HPDE6-E6E7 (cell line): ENCODE results near the gene ADIPOR1.
"Not testable (repeated sequence)": the region's sequence is repeated elsewhere in the genome, so short reads cannot be mapped to it uniquely, and the experiment has no call there.

Source experiments
- DNase-seq: peaks from one replicate; pipeline ENCODE4 v3.0.0; 2011; ENCODE audit warnings: missing footprints; ENCODE audit errors: extremely low spot score

Gene ADIPOR1

GRCh38 chr1:202957733-202958543, at the start of gene ADIPOR1:
Gene ADIPOR1 (minus strand): TSS chr1:202958312. CDS start chr1:202951070, 7,242 bp downstream.
- DNase-seq = peak; percentile 87

- DNase-seq = peak; percentile 96
Observed at GRCh38 chr1:203006948-203007871, 49.1 kb upstream of the ADIPOR1 start, which contains the start of gene TMEM183A. Gene TMEM183A (plus strand): TSS chr1:203007374. CDS start chr1:203007466, 92 bp downstream.

- DNase-seq = not testable (repeated sequence)
Observed at GRCh38 chr1:203005395-203006142, 47.5 kb upstream of the ADIPOR1 start.

GRCh38 chr1:203002951-203003350, 44.8 kb upstream of the ADIPOR1 start:
- no peak for DNase-seq

- DNase-seq = no peak
Observed at GRCh38 chr1:203001986-203002385, 43.9 kb upstream of the ADIPOR1 start.

GRCh38 chr1:203000217-203000944, 42.3 kb upstream of the ADIPOR1 start:
- DNase-seq = no peak

GRCh38 chr1:202998836-202999750, 41.0 kb upstream of the ADIPOR1 start:
- DNase-seq = peak; percentile 9

- DNase-seq = no peak
Observed at GRCh38 chr1:202994756-202995155, 36.6 kb upstream of the ADIPOR1 start.

- no peak for DNase-seq
Observed at GRCh38 chr1:202991112-202991511, 33.0 kb upstream of the ADIPOR1 start.

- no peak for DNase-seq
Observed at GRCh38 chr1:202989879-202990278, 31.8 kb upstream of the ADIPOR1 start.

GRCh38 chr1:202987922-202988583, 29.9 kb upstream of the ADIPOR1 start:
- DNase-seq = no peak

GRCh38 chr1:202987255-202987654, 29.1 kb upstream of the ADIPOR1 start:
- no peak for DNase-seq

- DNase-seq = not testable (repeated sequence)
Observed at GRCh38 chr1:202986120-202986519, 28.0 kb upstream of the ADIPOR1 start.

- DNase-seq = no peak
Observed at GRCh38 chr1:202982715-202983430, 24.8 kb upstream of the ADIPOR1 start.

- no peak for DNase-seq
Observed at GRCh38 chr1:202981939-202982338, 23.8 kb upstream of the ADIPOR1 start.

- DNase-seq = no peak
Observed at GRCh38 chr1:202979459-202979858, 21.3 kb upstream of the ADIPOR1 start.

- no peak for DNase-seq
Observed at GRCh38 chr1:202976633-202977032, 18.5 kb upstream of the ADIPOR1 start.

- no peak for DNase-seq
Observed at GRCh38 chr1:202974856-202975255, 16.7 kb upstream of the ADIPOR1 start.

GRCh38 chr1:202972046-202972445, 13.9 kb upstream of the ADIPOR1 start:
- DNase-seq = no peak
